NOMO-1 treated with dmso at 0.1 percent for 144 hours (cell line): Measurements from ENCODE around the gene SMG6.
"Not testable (repeated sequence)": the region's sequence is repeated elsewhere in the genome, so short reads cannot be mapped to it uniquely, and the experiment has no call there.

ENCODE experiments used
- DNase-seq: peaks from one replicate; lab custom pipeline; 2025; ENCODE audit not compliant: unreplicated experiment; lab: John Stamatoyannopoulos, UW

Gene SMG6

GRCh38 chr17:2207815-2208515 lies 95.6 kb downstream of the SMG6 start:
- DNase-seq = no peak

GRCh38 chr17:2204393-2204792 lies 99.2 kb downstream of the SMG6 start:
- DNase-seq = no peak

GRCh38 chr17:2203818-2204217 lies 99.8 kb downstream of the SMG6 start:
- no peak for DNase-seq

GRCh38 chr17:2202996-2203575 lies 100.5 kb downstream of the SMG6 start:
- DNase-seq = no peak

- no peak for DNase-seq
Measured at GRCh38 chr17:2202302-2202995, 101.1 kb downstream of the SMG6 start.

GRCh38 chr17:2199386-2199785 lies 104.2 kb downstream of the SMG6 start:
- DNase-seq = not testable (repeated sequence)

GRCh38 chr17:2198927-2199326 lies 104.7 kb downstream of the SMG6 start:
- no peak for DNase-seq

GRCh38 chr17:2197271-2197670 lies 106.3 kb downstream of the SMG6 start:
- no peak for DNase-seq

GRCh38 chr17:2195729-2196128 lies 107.9 kb downstream of the SMG6 start:
- DNase-seq = no peak

GRCh38 chr17:2194889-2195335 lies 108.7 kb downstream of the SMG6 start:
- DNase-seq = no peak

GRCh38 chr17:2192367-2193057 lies 111.1 kb downstream of the SMG6 start:
- DNase-seq = no peak

- DNase-seq = no peak
Measured at GRCh38 chr17:2191785-2192184, 111.8 kb downstream of the SMG6 start.

GRCh38 chr17:2191227-2191626 lies 112.4 kb downstream of the SMG6 start:
- no peak for DNase-seq

- no peak for DNase-seq
Measured at GRCh38 chr17:2190014-2190413, 113.6 kb downstream of the SMG6 start.

GRCh38 chr17:2188971-2189630 lies 114.5 kb downstream of the SMG6 start:
- no peak for DNase-seq

GRCh38 chr17:2187758-2188157 lies 115.8 kb downstream of the SMG6 start:
- DNase-seq = no peak

- DNase-seq = no peak
Measured at GRCh38 chr17:2186937-2187336, 116.6 kb downstream of the SMG6 start.

GRCh38 chr17:2184993-2185931 lies 118.3 kb downstream of the SMG6 start:
- no peak for DNase-seq

- DNase-seq = no peak
Measured at GRCh38 chr17:2183346-2183745, 120.2 kb downstream of the SMG6 start.

GRCh38 chr17:2181897-2182448 lies 121.6 kb downstream of the SMG6 start:
- no peak for DNase-seq
